OCI-LY1 (cell line): ENCODE measurements around the gene QRICH1.

ENCODE experiments used
- H2AFZ ChIP-seq: fragments of 200-600 bp; sonication (generic), shearing (Covaris generic); 2 replicates; pipeline ENCODE4 v1.6.0; 2014; ENCODE audit warnings: antibody characterized with exemption, mild to moderate bottlenecking, low read length
- H3F3A ChIP-seq: fragments of 200-600 bp; sonication (generic), shearing (Covaris generic); 2 replicates; pipeline ENCODE4 v1.6.0; 2014; ENCODE audit warnings: mild to moderate bottlenecking, antibody characterized with exemption, low read length, moderate library complexity; ENCODE audit not compliant: insufficient read depth
- H3K27ac ChIP-seq: fragments of 200-600 bp; sonication (generic); 2 replicates; pipeline ENCODE4 v1.5.1; 2014; ENCODE audit warnings: low read length, mixed run types, mild to moderate bottlenecking, low read depth; ENCODE audit not compliant: poor library complexity, severe bottlenecking
- H3K27me3 ChIP-seq: fragments of 200-600 bp; sonication (generic); 2 replicates; pipeline ENCODE4 v1.6.0; 2014; ENCODE audit warnings: antibody characterized with exemption, mild to moderate bottlenecking, low read length, moderate library complexity; ENCODE audit not compliant: insufficient read depth
- H3K36me3 ChIP-seq: fragments of 200-600 bp; sonication (generic); 2 replicates; pipeline ENCODE4 v1.6.1; 2014; ENCODE audit warnings: mild to moderate bottlenecking, antibody characterized with exemption, low read length, moderate library complexity, mixed read lengths; ENCODE audit not compliant: insufficient read depth
- H3K4me1 ChIP-seq: fragments of 200-600 bp; sonication (generic); 2 replicates; pipeline ENCODE4 v1.5.1; 2014; ENCODE audit warnings: mild to moderate bottlenecking, low read length, moderate library complexity; ENCODE audit not compliant: insufficient read depth, severe bottlenecking
- H3K4me2 ChIP-seq: fragments of 200-600 bp; sonication (generic), shearing (Covaris generic); 2 replicates; pipeline ENCODE4 v1.6.1; 2014; ENCODE audit warnings: low read length
- H3K4me3 ChIP-seq: fragments of 200-600 bp; sonication (generic); 2 replicates; pipeline ENCODE4 v1.5.1; 2014; ENCODE audit warnings: low read length, low read depth, mild to moderate bottlenecking, mixed read lengths; ENCODE audit not compliant: poor library complexity, severe bottlenecking
- H3K79me2 ChIP-seq: fragments of 200-600 bp; shearing (Covaris generic); 2 replicates; pipeline ENCODE4 v1.6.1; 2016; ENCODE audit warnings: mixed run types, low read length, mixed read lengths; ENCODE audit not compliant: insufficient read depth
- H3K9ac ChIP-seq: fragments of 200-600 bp; sonication (generic), shearing (Covaris generic); 2 replicates; pipeline ENCODE4 v1.6.1; 2014; ENCODE audit warnings: mild to moderate bottlenecking, low read length, mixed read lengths
- H3K9me2 ChIP-seq: fragments of 200-600 bp; sonication (generic), shearing (Covaris generic); 2 replicates; pipeline ENCODE4 v1.6.1; 2014; ENCODE audit warnings: low read depth, mild to moderate bottlenecking, low read length, mixed read lengths
- H3K9me3 ChIP-seq: fragments of 200-600 bp; shearing (Covaris generic); 2 replicates; pipeline ENCODE4 v1.6.1; 2014; ENCODE audit warnings: low read length, mixed read lengths
- H4K20me1 ChIP-seq: fragments of 200-600 bp; sonication (generic), shearing (Covaris generic); 2 replicates; pipeline ENCODE4 v1.6.0; 2016; ENCODE audit warnings: mild to moderate bottlenecking, low read length; ENCODE audit not compliant: insufficient read depth
- EZH2 ChIP-seq: fragments of 200-600 bp; sonication (generic), shearing (Covaris generic); IDR thresholded peaks from 2 replicates; pipeline ENCODE4 v1.8.0; 2017; ENCODE audit warnings: borderline replicate concordance, mixed run types, mild to moderate bottlenecking, antibody characterized with exemption, low read length, moderate library complexity, mixed read lengths
- TF ChIP-seq, protein P1 (sequence below): fragments of 200-600 bp; sonication (generic), shearing (Covaris generic); IDR thresholded peaks from 2 replicates; pipeline ENCODE4 v1.5.1; 2017; ENCODE audit warnings: mild to moderate bottlenecking, antibody characterized with exemption, low read length, moderate library complexity, mixed read lengths

Gene QRICH1

DNA sequence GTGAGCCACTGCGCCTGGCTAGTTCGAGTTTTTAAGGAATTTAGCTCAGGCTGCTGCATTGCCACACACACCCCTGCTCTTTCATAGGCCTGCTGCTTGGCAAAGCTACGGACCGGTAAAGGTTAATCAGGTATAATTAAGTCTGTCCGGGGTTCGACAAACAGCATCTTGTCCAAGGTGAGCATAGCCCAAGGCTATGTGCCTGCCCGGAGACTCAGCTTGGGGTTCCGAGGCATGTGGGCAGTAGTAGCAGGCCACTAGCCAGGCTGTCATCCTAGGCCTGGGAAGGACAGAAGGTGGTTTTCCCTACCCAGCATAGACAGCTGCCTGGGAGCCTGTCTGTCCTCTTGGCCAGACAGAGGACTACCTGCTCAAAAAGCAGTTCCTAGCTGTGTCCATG is 97.2 kb downstream of the QRICH1 start:
- Histone ChIP-seq H3F3A (no peaks in the 10 kb centered on the region), H3K4me3 (no peak overlapping the region), H4K20me1 (no peaks in the 10 kb centered on the region), H3K4me1 (peaks cover 5% of the 10 kb centered on the region), H3K9ac (no peak overlapping the region), H2AFZ (no peak overlapping the region), H3K36me3 (peaks cover 19% of the 10 kb centered on the region; the same call in 1 of the 2 replicates), H3K4me2 (no peak overlapping the region), H3K27me3 (no peaks in the 10 kb centered on the region), H3K79me2 (no peaks in the 10 kb centered on the region), H3K9me2 (no peaks in the 10 kb centered on the region), H3K27ac (no peak overlapping the region), H3K9me3 (no peaks in the 10 kb centered on the region)
- TF ChIP-seq, protein P1, sequence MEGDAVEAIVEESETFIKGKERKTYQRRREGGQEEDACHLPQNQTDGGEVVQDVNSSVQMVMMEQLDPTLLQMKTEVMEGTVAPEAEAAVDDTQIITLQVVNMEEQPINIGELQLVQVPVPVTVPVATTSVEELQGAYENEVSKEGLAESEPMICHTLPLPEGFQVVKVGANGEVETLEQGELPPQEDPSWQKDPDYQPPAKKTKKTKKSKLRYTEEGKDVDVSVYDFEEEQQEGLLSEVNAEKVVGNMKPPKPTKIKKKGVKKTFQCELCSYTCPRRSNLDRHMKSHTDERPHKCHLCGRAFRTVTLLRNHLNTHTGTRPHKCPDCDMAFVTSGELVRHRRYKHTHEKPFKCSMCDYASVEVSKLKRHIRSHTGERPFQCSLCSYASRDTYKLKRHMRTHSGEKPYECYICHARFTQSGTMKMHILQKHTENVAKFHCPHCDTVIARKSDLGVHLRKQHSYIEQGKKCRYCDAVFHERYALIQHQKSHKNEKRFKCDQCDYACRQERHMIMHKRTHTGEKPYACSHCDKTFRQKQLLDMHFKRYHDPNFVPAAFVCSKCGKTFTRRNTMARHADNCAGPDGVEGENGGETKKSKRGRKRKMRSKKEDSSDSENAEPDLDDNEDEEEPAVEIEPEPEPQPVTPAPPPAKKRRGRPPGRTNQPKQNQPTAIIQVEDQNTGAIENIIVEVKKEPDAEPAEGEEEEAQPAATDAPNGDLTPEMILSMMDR: no peak
- TF ChIP-seq EZH2: no peak

DNA sequence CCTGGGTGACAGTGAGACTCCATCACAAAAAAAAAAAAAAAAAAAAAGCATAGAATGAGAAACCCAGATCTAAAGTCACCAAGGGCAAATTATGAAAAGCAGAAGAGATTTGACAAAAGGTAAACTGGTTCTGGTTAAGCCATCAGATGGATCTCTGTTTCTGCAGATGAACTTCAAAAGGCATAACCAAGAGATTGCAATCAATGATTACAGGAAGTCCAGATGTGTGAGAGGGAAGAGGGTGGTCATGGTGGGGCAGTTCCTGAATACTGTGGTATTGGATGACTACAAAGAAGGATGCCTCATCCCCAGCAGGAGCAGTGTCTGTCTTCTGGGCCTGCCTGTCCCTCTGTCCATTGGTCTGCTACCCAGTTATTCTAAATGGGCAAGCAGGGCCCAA is 100.0 kb downstream of the QRICH1 start:
- no peak overlapping the region for H2AFZ ChIP-seq
- H3K27ac ChIP-seq: no peak overlapping the region
- no peaks in the 10 kb centered on the region for H3K9me2 ChIP-seq
- no peaks in the 10 kb centered on the region for H3K27me3 ChIP-seq
- no peak overlapping the region for H3K4me3 ChIP-seq
- no peak overlapping the region for H3K9ac ChIP-seq
- TF ChIP-seq, protein P1: no peak
- no peak for TF ChIP-seq EZH2
- H4K20me1 ChIP-seq: no peaks in the 10 kb centered on the region
- no peak overlapping the region for H3K4me2 ChIP-seq
- H3F3A ChIP-seq: no peaks in the 10 kb centered on the region
- H3K4me1 ChIP-seq: peaks cover 23% of the 10 kb centered on the region
- H3K9me3 ChIP-seq: no peaks in the 10 kb centered on the region
- 0 out of 2 replicates have a peak, but pooled peaks cover 3% of the 10 kb centered on the region for H3K79me2 ChIP-seq
- H3K36me3 ChIP-seq: peaks cover 19% of the 10 kb centered on the region; the same call in 1 of the 2 replicates

DNA sequence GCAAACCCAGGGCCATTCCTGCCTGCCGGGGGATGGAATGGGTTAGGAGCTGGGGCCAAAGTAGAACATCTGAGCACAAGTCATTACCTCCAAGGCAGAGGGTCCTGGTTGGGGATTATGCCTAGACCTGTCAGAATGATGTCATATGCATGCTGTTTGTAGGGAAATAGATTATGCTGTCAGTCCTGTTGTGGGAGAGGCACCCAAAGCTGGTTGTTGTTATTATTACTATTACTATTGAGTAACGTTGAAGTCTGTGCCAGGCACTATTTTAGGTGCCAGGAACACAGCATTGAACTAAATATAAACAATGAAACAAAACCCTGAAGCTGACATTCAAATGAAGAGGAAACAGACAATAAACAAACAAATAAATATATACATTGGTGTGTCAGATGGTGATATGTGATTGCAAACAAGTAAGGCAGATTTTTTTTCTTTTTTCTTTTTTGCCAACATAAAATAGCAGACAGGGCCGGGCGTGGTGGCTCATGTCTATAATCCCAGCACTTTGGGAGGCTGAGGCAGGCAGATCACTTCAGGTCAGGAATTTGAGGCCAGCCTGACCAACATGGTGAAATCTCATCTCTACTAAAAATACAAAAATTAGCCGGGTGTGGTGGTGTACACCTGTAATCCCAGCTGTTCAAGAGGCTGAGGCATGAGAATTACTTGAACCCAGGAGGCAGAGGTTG is 101.9 kb downstream of the QRICH1 start:
- peaks cover 24% of the 10 kb centered on the region for H3K4me1 ChIP-seq

More for the DNA sequence above, 101.9 kb downstream of the QRICH1 start:
- peak overlapping the region; percentile 73 for H3K27ac ChIP-seq
- TF ChIP-seq, protein P1: no peak
- TF ChIP-seq EZH2: no peak
- no peaks in the 10 kb centered on the region for H3K9me3 ChIP-seq
- no peaks in the 10 kb centered on the region for H4K20me1 ChIP-seq
- peak overlapping the region; percentile 76 for H3K4me3 ChIP-seq
- no peaks in the 10 kb centered on the region for H3F3A ChIP-seq
- H3K79me2 ChIP-seq: 0 out of 2 replicates have a peak, but pooled peaks cover 3% of the 10 kb centered on the region
- no peaks in the 10 kb centered on the region for H3K27me3 ChIP-seq
- no peak overlapping the region for H2AFZ ChIP-seq
- H3K9ac ChIP-seq: peak overlapping the region; percentile 82; the same call in 1 of the 2 replicates
- peak overlapping the region; percentile 94 for H3K4me2 ChIP-seq
- peaks cover 16% of the 10 kb centered on the region; the same call in 1 of the 2 replicates for H3K36me3 ChIP-seq
- no peaks in the 10 kb centered on the region for H3K9me2 ChIP-seq
